ENCODE results near the gene KRTAP10-9.

- no peak for TF ChIP-seq CTCF (IDR thresholded peaks at IDR 0.05; ENCODE audit: insufficient read depth, low read depth, low read length)
- no peak for TF ChIP-seq EZH2 (IDR thresholded peaks at IDR 0.05; ENCODE audit: insufficient read depth, low read length)
These were observed 39.8 kb downstream of the KRTAP10-9 start, which contains the start of gene KRTAP12-2 for GRCh38 chr21:44666401-44667320.

Measured in astrocyte (in vitro differentiated cells and primary cell).